Esophagus muscularis mucosa (tissue), 3 donors: ENCODE measurements around the gene ZAP70.

Experiments
- EP300 ChIP-seq: sonication (generic); formaldehyde crosslinking; IDR thresholded peaks from one replicate; pipeline ENCODE4 v1.6.1; 2017; ENCODE audit warnings: antibody characterized with exemption
- POLR2A ChIP-seq: fragments of 450-650 bp; IDR thresholded peaks from one replicate; pipeline ENCODE4 v1.6.1; 2017; ENCODE audit warnings: antibody characterized with exemption, moderate library complexity, mild to moderate bottlenecking, low read depth
- POLR2AphosphoS5 ChIP-seq, 2 donors: sonication (generic); formaldehyde crosslinking; IDR thresholded peaks; one replicate each; pipeline ENCODE4 v1.6.1; 2017; ENCODE audit warnings: antibody characterized with exemption in 2 of 2

GRCh38 chr2:97704989-97705388 is 8.4 kb upstream of the ZAP70 start:
- no peak for TF ChIP-seq EP300
- no peak for TF ChIP-seq POLR2A
- no peak for TF ChIP-seq POLR2AphosphoS5 (IDR thresholded peaks at IDR 0.05)
